GM19455 (cell line): ENCODE data around the gene KRT28.
"Not testable (repeated sequence)": the region's sequence is repeated elsewhere in the genome, so short reads cannot be mapped to it uniquely, and the experiment has no call there.

Source experiments
- ATAC-seq: cut with Tn5 transposase; IDR thresholded peaks from one replicate; pipeline ENCODE4 v1.9.1; 2021; ENCODE audit not compliant: unreplicated experiment

Gene KRT28

DNA sequence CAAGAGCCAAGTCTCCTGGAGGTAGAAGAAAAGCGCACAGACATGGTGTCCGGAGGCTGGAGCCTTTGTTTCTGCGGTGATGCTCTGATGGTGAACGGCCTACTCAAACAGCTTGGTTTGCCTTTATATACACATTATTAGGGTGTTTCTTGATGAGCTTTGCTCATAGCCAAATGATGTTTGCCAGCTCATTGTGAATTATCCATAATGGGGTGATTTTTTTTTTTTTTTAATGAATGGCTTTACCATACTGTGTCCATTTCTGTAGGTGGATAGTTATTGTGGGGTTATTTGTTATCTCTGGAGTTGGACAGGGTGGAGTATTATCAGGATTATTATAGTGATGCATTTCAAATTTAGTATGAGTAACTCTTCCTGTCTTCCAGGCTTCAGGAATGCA, 17.3 kb downstream of the KRT28 start, which contains the start of gene KRT27:
KRT27 (minus strand) TSS at position 101 of the 400 bp plus-strand sequence; CDS start at position 44, 57 bp downstream.
- no peak for ATAC-seq

DNA sequence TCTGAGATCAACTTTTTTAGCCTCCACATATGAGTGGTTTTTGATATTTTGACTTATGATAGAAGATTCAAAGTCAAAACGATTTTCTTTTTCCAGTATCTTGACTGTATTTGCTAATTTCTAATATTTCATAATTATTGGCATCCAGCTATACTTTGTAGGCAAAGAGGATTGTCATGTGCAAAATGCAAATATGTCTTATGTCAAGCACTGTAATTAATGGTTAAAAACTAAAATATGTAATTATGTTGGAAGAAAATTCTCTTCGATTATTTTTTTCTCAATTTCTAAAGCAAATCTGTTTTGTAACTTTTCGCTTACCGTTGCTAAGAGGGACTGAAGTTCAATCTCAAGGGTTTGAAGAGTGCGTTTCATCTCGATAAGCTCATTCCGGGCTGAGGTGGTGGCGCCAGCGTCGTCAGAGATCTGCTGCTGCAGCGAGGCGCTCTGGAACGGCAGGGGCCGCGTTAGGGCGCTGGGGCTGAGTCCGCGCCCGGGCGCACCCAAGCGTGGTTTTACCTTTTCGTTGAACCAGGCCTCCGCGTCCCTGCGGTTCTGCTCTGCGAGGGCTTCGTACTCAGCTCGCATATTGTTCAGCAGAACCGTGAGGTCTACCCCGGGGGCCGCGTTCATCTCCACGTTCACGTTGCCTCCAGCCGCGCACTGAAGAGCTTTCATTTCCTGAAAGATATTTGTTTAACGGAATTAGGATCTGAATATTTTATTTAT, 20.4 kb downstream of the KRT28 start:
- ATAC-seq: no peak

DNA sequence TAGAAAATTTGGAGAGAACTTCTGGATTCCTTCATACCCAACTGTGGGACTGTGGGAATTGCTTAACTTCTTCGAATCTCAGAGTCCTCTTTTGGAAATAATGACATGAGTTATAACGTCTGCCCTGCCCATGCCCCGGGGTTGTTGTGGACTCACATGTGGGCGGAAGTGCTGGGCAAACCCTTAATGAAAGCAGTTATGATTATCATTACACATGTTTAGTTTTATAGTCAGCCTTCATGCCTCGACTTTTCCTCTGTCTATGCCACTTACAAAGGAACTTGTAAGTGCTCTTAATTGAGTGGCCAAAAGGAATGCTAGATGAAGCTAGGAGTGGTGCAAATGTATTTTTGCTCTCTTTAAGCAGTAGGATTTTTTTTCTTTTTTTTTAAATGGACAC, 21.3 kb downstream of the KRT28 start:
- ATAC-seq: no peak

DNA sequence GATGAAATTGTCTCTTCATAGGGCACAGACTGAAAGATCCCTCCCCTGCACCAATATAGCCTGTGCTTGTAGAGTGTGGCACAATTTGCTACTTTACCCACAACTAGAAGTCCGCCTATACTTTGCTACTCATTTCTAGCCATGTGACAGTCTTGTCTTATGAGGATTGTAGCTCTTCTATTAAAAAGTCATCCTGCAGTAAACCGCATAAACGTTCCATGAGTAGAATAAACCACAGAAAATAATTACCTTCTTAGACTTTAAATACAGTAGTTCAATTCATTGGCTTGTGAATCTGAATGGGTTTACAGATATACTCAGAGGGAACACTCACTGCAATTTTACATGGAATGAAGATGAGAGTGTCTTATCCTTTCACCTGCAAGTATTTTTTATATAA, 21.8 kb downstream of the KRT28 start:
- ATAC-seq: no peak

DNA sequence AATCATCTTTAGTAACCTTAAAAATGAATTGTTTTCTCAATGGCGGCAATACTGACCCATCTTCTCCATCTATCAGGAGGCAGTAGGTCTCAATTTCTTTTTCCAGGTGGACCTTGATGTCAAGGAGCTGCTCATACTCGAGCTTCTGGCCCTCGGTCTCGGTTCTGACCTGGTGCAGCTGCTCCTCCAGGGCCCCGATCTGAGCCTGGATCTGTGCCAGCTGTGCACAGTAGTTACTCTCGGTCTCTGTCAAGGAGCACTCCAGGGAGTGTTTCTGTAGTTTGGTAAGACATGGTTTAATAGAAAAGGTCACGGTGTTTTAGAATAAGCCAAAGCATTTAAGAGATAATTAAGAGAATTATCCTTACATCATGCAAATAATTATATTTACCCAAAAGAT, 22.3 kb downstream of the KRT28 start:
- ATAC-seq: no peak

DNA sequence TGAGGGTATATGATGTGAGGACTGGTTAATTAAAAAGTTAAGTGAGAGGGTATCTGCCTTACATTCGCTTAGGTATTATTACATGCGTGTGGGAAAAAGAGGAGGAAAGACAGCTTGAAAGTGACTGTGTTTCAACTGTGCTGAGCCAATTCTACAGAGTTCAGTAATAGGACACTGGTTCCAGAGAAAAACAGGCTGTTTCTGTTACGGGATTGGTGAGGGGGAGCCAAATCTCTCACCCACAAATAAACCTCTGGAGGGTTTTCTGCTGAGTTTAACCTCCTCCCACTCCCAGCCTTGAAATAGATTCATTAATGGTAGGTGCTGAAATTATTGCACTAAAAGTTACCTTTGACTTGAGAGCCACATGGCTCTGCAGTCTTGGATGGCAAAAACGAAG, 23.8 kb downstream of the KRT28 start:
- no peak for ATAC-seq

DNA sequence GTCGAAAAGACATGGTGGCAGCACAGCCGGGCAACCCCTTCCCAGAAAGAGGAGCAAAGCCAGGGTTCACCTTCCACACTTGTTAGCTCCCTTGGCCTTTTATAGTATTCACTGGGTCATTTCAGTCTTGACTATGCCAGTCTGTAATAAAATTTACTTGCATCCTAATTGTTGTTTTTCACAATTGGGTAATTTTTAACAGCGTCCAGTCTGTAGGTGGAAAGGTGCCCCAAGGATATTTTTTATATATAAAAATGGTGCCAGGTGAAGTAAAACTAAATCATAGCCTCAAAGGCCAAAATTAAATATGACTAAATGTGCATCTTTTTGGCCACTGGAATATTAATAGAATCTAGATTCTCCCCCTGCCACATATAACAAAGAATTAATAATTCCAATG, 27.7 kb downstream of the KRT28 start, which contains the start of gene KRT26:
KRT26 (minus strand) TSS at position 101 of the 400 bp plus-strand sequence; CDS start at position 13, 88 bp downstream.
- ATAC-seq: no peak

DNA sequence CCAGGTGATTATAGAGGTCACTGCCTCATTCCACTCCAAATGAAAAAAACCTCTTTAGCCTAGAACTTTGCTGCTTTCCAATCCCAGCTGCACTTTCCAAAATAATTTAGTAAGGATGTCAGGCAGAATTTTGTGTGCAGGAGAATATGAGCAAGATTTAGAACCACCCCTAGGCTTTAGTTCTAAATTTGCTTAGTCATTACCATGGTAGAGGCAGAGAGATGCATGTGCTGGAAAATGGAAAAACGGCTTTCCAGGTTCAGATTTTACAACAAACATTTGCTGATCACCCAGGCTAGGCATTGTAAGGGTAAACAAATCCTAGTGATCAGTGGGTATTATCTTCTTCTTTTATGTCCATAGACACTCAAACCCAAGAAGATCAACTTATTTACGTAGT, 34.1 kb downstream of the KRT28 start:
- no peak for ATAC-seq

DNA sequence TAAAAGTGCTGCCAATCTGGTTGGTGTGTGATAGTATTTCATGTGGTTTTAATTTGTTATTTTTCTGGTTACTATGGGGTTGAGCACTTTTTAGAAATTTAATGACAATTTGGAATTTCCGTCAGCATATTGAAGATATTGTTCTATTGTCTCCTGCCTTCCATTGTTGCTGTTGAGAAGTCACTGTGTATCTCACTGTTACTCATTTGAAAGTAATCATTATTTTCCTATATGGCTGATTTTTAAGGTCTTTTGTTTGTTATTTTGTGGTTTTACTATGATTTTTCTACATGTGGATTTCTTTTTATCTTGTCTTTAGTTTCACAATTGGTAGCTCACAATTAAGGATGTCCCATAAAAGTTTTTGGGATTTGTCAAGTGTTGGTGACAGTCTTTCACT, 36.0 kb downstream of the KRT28 start:
- no peak for ATAC-seq

DNA sequence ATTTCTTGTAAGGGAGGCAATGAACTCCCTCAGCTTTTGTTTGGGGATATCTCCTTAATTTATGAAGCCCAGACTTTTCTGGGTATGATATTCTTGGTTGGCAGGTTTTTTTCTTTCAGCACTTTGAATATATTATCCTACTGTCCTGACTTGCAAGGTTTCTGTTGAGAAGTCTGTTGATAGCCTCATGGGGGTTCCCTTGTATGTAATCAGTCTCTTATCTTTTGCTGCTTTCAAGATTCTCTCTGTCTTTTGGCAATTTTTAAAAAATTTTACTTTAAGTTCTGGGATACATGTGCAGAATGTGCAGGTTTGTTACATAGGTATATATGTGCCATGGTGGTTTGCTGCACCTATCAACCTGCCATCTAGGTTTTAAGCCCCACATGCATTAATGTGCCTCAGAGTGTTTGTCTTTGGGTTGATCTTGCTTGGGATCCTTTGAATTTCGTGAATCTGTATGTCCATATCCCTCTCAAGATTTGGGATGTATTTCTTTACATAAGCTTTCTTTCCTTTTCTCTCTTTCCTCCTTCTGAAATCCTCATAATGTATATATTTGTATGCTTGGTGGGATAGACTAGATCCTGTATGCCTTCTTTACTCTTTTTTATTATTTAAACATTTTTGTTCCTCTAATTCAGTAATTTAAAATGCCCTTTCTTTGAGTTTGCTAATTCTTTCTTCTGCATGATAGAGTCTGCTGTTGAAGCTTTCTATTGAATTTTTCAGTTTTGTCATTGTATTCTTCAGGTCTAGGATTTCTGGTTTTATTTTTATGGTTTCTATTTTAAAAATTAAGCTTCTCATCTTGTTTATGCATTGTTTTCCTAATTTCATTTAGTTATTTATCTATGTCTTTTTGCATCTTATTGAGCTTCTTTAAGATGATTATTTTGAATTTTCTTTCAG, 39.4 kb downstream of the KRT28 start:
- no peak for ATAC-seq

DNA sequence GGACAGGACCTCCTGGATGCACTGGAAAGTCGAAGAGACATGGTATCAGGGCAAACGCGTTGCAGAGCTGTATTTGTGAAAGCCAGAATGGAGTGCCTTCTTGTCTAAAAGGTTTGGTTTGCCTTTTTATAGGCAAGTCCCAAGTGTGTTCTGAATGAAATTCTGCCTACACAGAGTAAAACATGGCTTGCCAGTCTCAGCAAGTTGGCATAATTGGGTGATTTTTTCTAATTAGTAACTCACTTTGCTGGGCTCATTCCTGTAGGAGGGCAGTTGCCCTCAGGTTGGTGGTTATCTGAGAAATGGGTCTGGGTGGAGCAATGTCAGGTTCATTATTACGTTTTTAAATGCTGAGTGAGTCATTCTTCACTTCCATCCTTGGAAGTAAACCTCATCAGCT, 44.5 kb downstream of the KRT28 start, which contains the start of gene KRT25:
KRT25 (minus strand) TSS at position 101 of the 400 bp plus-strand sequence; CDS start at position 41, 60 bp downstream.
- ATAC-seq: no peak

DNA sequence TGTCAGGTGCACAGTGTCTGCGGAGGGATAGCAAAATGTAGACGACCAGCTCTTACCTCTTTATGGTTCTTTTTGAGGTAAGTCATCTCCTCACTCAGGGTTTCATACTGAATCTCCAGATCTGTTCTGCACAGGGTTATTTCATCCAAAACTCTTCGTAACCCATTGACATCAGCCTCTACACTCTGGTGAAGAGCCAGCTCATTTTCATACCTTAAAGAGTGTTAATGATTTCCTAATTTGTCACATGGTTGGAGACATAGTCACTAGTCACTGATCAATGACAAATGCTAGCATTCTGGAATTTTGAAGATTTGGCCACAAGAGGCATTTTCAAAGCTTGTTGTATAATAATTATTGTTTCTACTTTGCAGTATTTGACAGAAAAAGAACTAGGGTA, 46.0 kb downstream of the KRT28 start:
- no peak for ATAC-seq

DNA sequence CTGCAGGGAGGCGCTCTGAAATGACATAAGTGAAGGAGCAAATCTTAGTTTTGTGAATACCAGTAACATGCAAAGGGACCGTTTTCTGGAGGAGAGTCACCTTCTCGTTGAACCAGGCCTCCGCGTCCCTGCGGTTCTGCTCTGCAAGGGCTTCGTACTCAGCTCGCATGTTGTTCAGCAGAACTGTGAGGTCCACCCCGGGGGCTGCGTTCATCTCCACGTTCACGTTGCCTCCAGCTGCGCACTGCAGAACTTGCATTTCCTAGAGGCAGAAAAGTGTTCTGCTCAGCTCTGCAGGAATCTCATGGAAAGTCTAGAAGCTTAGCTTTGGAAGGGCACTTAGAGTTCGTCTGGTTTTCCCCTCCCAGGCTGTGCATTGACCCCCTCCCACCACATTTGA, 48.7 kb downstream of the KRT28 start:
- no peak for ATAC-seq

DNA sequence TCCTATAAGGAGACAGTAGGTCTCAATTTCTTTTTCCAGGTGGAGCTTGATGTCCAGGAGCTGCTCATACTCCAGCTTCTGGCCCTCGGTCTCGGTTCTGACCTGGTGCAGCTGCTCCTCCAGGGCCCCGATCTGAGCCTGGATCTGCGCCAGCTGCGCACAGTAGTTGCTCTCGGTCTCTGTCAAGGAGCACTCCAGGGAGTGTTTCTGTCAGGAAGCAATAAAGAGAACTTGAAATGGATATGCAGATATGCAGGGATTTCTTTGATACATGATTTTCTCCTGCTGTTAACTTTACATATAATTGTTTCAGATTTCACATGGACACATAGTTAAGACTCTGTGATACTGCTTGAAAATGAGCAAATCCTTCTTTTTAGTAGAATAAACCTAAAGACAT, 49.4 kb downstream of the KRT28 start:
- ATAC-seq: no peak

DNA sequence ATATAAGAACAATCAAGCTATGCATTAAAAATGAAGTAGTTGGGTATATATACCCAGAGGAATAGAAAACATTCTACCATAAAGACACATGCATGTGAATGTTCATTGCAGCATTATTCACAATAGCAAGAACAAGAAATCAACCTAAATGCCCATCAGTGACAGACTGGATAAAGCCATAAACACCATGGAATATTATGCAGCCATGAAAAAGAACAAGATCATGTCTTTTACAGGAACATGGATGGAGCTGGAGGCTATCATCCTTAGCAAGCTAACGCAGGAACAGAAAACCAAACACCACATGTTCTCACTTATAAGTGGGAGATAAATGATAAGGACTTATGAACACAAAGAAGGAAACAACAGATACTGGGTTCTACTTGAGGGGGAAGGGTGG, 51.1 kb downstream of the KRT28 start:
- ATAC-seq: not testable (repeated sequence)
